ENCODE results near the gene STX18.

GRCh38 chr4:4396628-4397440 lies 145.0 kb downstream of the STX18 start:
- TF ChIP-seq CTCF (IDR thresholded peaks at IDR 0.05), result no peak
- TF ChIP-seq POLR2A (IDR thresholded peaks at IDR 0.05), result no peak

Data from right lobe of liver (tissue), 4 donors.